ENCODE results near the gene CFAP61.
"Not testable (repeated sequence)": the region's sequence is repeated elsewhere in the genome, so short reads cannot be mapped to it uniquely, and the experiment has no call there.

The CFAP61 gene

GRCh38 chr20:20214757-20215275 is 162.5 kb downstream of the CFAP61 start:
- Mint-ChIP-seq H3K36me3 (no peaks in the 10 kb centered on the region), H3K4me3 (no peak overlapping the region), H3K27ac (no peak overlapping the region), H3K4me1 (no peaks in the 10 kb centered on the region), H3K9me3 (no peaks in the 10 kb centered on the region)
- no peak for ATAC-seq
- no peak for DNase-seq (ENCODE audit: low spot score in 2 of 2)

GRCh38 chr20:20215976-20216727 is 163.8 kb downstream of the CFAP61 start:
- H3K27ac Mint-ChIP-seq: no peak overlapping the region
- no peaks in the 10 kb centered on the region for H3K36me3 Mint-ChIP-seq

GRCh38 chr20:20216941-20217340 is 164.6 kb downstream of the CFAP61 start:
- H3K36me3 Mint-ChIP-seq: no peaks in the 10 kb centered on the region
- no peaks in the 10 kb centered on the region for H3K9me3 Mint-ChIP-seq
- ATAC-seq (no peak), DNase-seq (ENCODE audit: low spot score in 2 of 2) (no peak)
- H3K4me3 Mint-ChIP-seq: no peak overlapping the region
- no peaks in the 10 kb centered on the region for H3K4me1 Mint-ChIP-seq
- H3K27ac Mint-ChIP-seq: no peak overlapping the region

More at GRCh38 chr20:20215976-20216727, 163.8 kb downstream of the CFAP61 start:
- DNase-seq (ENCODE audit: low spot score in 2 of 2): no peak
- peak; percentile 87 for ATAC-seq
- H3K4me1 Mint-ChIP-seq: no peaks in the 10 kb centered on the region
- no peak overlapping the region for H3K4me3 Mint-ChIP-seq
- no peaks in the 10 kb centered on the region for H3K9me3 Mint-ChIP-seq

DNA sequence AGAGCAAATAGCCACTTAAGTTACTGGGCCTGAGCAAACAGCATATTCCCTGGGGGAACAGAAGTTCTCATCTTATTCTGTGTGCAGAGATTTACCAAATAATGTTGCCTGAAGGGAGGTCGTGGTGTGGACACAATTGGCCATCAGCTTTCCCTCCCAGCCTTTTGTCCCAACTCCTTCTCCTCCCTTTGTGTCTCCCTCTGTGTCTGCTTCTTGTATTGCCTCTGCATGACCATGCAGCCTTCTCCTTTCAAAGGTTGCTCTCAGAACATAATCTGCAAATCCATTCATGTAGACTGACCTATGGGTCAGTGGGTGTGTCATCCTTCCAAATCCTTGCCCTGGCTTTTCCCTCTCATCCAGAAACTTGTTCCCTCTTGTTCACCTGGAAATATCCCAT is 165.3 kb downstream of the CFAP61 start:
- ATAC-seq (no peak), DNase-seq (ENCODE audit: low spot score in 2 of 2) (no peak)
- no peaks in the 10 kb centered on the region for H3K4me1 Mint-ChIP-seq
- H3K27ac Mint-ChIP-seq: no peak overlapping the region
- no peak overlapping the region for H3K4me3 Mint-ChIP-seq
- H3K9me3 Mint-ChIP-seq: no peaks in the 10 kb centered on the region
- no peaks in the 10 kb centered on the region for H3K36me3 Mint-ChIP-seq

DNA sequence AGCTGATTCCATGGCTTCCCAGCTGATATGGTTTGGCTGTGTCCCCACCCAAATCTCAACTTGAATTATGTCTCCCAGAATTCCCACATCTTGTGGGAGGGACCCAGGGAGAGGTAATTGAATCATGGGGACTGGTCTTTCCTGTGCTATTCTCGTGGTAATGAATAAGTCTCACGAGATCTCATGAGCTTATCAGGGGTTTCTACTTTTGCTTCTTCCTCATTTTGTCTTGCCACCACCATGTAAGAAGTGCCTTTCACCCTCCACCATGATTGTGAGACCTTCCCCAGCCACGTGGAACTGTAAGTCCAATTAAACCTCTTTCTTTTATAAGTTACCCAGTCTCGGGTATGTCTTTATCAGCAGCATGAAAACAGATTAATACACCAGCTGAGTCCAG is 165.8 kb downstream of the CFAP61 start:
- not testable (repeated sequence) for H3K4me3 Mint-ChIP-seq; H3K36me3 Mint-ChIP-seq; H3K4me1 Mint-ChIP-seq; H3K27ac Mint-ChIP-seq; ATAC-seq; H3K9me3 Mint-ChIP-seq; DNase-seq (ENCODE audit: low spot score in 2 of 2)

GRCh38 chr20:20219016-20219415 is 166.7 kb downstream of the CFAP61 start:
- Mint-ChIP-seq H3K4me3 (no peak overlapping the region), H3K4me1 (no peaks in the 10 kb centered on the region), H3K36me3 (no peaks in the 10 kb centered on the region), H3K27ac (no peak overlapping the region), H3K9me3 (no peaks in the 10 kb centered on the region)
- DNase-seq (ENCODE audit: low spot score in 2 of 2) (no peak), ATAC-seq (no peak)

DNA sequence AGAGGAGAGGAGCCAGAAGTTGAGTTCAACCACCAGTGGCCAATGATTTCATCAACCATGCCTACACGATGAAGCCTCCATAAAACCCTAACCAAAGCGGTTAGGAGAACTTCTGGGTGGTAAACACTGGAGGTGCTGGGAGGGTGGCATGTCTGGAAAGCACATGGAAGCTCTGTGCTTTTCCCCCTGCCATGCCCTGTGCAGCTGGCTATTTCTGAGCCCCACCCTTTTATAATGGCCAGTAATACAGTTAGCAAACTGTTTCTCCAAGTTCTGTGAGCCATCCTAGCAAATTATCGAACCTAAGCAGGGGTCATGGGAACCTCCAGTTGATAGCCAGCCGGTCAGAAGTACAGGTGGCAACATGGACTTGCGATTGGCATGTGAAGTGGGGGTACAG is 167.8 kb downstream of the CFAP61 start:
- H3K4me1 Mint-ChIP-seq: no peaks in the 10 kb centered on the region
- no peak overlapping the region for H3K4me3 Mint-ChIP-seq
- no peak overlapping the region for H3K27ac Mint-ChIP-seq
- DNase-seq (ENCODE audit: low spot score in 2 of 2): no peak
- no peaks in the 10 kb centered on the region for H3K36me3 Mint-ChIP-seq
- H3K9me3 Mint-ChIP-seq: no peaks in the 10 kb centered on the region
- ATAC-seq: no peak

DNA sequence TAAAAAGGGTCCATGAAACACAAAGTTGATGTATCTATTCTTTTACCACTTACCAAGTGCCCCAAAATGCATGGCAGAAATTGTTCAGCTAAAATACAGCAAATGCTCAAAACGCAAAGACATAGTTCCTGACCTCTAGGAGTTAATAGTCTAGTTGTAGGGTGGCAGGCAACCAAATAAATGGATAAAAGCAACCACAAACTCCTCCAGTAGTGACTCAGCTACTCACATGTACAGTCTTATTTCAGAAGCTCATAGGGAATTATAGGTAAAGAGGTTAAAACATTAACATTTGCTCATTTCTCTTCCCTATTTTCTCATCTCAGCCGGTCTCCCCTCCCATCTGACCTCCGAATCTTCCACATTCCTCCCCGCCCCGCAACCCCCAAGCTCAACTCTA is 171.6 kb downstream of the CFAP61 start:
- DNase-seq (ENCODE audit: low spot score in 2 of 2): no peak
- no peak for ATAC-seq
- Mint-ChIP-seq H3K4me3 (no peak overlapping the region), H3K9me3 (no peaks in the 10 kb centered on the region), H3K27ac (no peak overlapping the region), H3K36me3 (no peaks in the 10 kb centered on the region), H3K4me1 (no peaks in the 10 kb centered on the region)

DNA sequence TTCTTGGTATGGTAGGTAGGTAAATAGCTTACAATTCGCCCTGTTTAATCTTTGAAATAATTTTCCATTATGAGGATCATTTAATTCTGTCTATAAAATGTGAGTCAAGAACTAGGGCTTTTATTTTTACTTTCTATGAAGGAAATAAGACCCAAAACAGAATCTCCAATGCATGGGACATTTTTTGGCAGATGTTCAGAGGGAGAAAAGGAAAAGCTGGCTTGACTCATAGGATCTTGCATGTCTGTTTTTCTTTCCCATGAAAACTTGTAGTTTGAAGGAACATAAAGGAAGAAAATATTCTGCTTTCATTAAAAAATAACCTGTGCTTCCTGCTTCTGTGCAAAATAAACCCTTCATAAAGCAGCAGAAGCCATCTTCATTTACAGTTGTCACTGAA is 172.5 kb downstream of the CFAP61 start:
- no peak for ATAC-seq
- DNase-seq (ENCODE audit: low spot score in 2 of 2): no peak
- Mint-ChIP-seq H3K27ac (no peak overlapping the region), H3K36me3 (no peaks in the 10 kb centered on the region), H3K4me1 (no peaks in the 10 kb centered on the region), H3K4me3 (no peak overlapping the region), H3K9me3 (no peaks in the 10 kb centered on the region)

- no peak overlapping the region for H3K4me3 Mint-ChIP-seq
- H3K4me1 Mint-ChIP-seq: no peaks in the 10 kb centered on the region
- H3K9me3 Mint-ChIP-seq: no peaks in the 10 kb centered on the region
- no peaks in the 10 kb centered on the region for H3K36me3 Mint-ChIP-seq
- ATAC-seq: no peak
- no peak overlapping the region for H3K27ac Mint-ChIP-seq
- DNase-seq (ENCODE audit: low spot score in 2 of 2): no peak
Observed at GRCh38 chr20:20225325-20226043, 173.2 kb downstream of the CFAP61 start.

GRCh38 chr20:20226554-20226953 is 174.2 kb downstream of the CFAP61 start:
- Mint-ChIP-seq H3K9me3 (no peaks in the 10 kb centered on the region), H3K4me1 (no peaks in the 10 kb centered on the region), H3K4me3 (no peak overlapping the region), H3K36me3 (no peaks in the 10 kb centered on the region), H3K27ac (no peak overlapping the region)
- DNase-seq (ENCODE audit: low spot score in 2 of 2) (no peak), ATAC-seq (no peak)

DNA sequence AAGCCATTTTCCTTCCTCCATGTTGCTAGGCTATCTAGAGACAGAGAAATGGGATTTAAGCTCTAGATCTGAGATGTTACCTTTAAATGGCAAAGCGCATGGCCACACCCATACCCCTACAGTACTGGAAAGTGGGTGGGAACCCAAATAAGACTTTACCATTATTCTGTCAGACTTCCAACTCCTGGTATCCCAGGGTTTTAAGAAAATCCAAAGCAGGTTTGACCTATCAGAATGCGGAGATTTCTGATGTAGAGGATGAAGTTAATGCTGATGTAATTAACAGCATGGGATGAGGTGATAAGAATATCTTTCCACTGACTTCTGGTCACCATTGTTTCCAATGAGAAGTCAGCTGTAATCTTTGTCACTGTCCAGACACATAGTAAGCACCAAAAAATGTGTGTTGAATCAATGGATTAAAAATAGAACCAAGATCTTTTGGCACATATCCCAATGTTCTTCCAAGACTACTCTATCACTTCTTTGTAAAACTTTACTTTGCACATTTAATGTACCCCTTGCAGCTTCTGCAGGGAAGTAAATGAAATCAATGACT is 174.8 kb downstream of the CFAP61 start:
- Mint-ChIP-seq H3K36me3 (no peaks in the 10 kb centered on the region), H3K9me3 (no peaks in the 10 kb centered on the region)

GRCh38 chr20:20228351-20228750 is 176.0 kb downstream of the CFAP61 start:
- DNase-seq (ENCODE audit: low spot score in 2 of 2): no peak

More for the DNA sequence above, 174.8 kb downstream of the CFAP61 start:
- DNase-seq (ENCODE audit: low spot score in 2 of 2) (no peak), ATAC-seq (no peak)
- Mint-ChIP-seq H3K4me1 (no peaks in the 10 kb centered on the region), H3K27ac (no peak overlapping the region), H3K4me3 (no peak overlapping the region)

GRCh38 chr20:20229595-20229994 is 177.3 kb downstream of the CFAP61 start:
- H3K4me3 Mint-ChIP-seq: no peak overlapping the region
- H3K9me3 Mint-ChIP-seq: no peaks in the 10 kb centered on the region
- no peak for ATAC-seq
- DNase-seq (ENCODE audit: low spot score in 2 of 2): no peak
- H3K4me1 Mint-ChIP-seq: no peaks in the 10 kb centered on the region
- H3K27ac Mint-ChIP-seq: no peak overlapping the region
- H3K36me3 Mint-ChIP-seq: no peaks in the 10 kb centered on the region

More at GRCh38 chr20:20228351-20228750, 176.0 kb downstream of the CFAP61 start:
- no peak overlapping the region for H3K4me3 Mint-ChIP-seq
- H3K9me3 Mint-ChIP-seq: no peaks in the 10 kb centered on the region
- H3K36me3 Mint-ChIP-seq: no peaks in the 10 kb centered on the region
- H3K4me1 Mint-ChIP-seq: no peaks in the 10 kb centered on the region
- no peak overlapping the region for H3K27ac Mint-ChIP-seq
- ATAC-seq: no peak

DNA sequence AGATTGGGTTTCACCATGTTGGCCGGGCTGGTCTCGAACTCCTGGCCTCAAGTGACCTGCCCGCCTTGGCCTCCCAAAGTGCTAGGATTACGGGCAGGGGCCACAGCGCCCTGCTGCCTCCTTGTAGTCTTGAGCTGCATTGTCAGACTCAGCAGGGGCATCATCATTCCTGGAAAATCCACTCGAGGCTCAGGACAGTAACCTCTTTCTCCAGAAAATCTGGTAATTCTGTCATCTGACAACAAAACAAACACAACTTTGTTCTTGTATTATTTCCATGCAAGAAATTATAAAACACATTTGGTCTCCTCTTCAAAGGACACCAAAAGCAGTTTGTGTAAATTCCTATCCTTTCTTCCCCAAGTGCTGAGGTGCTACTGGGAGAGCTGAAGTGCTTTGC is 178.4 kb downstream of the CFAP61 start:
- ATAC-seq (no peak), DNase-seq (ENCODE audit: low spot score in 2 of 2) (no peak)
- Mint-ChIP-seq H3K4me1 (no peaks in the 10 kb centered on the region), H3K4me3 (no peak overlapping the region), H3K9me3 (no peaks in the 10 kb centered on the region), H3K36me3 (no peaks in the 10 kb centered on the region), H3K27ac (no peak overlapping the region)
